GM18907 (cell line): ENCODE results near the gene TMEM132D.

Experiments
- ATAC-seq: cut with Tn5 transposase; IDR thresholded peaks from one replicate; pipeline ENCODE4 v1.9.1; 2021; ENCODE audit warnings: mild to moderate bottlenecking, moderate library complexity; ENCODE audit not compliant: unreplicated experiment

Gene TMEM132D

GRCh38 chr12:129481921-129482320, 421.9 kb downstream of the TMEM132D start:
- ATAC-seq = no peak

- ATAC-seq = no peak
Observed at GRCh38 chr12:129470196-129470595, 433.6 kb downstream of the TMEM132D start.

DNA sequence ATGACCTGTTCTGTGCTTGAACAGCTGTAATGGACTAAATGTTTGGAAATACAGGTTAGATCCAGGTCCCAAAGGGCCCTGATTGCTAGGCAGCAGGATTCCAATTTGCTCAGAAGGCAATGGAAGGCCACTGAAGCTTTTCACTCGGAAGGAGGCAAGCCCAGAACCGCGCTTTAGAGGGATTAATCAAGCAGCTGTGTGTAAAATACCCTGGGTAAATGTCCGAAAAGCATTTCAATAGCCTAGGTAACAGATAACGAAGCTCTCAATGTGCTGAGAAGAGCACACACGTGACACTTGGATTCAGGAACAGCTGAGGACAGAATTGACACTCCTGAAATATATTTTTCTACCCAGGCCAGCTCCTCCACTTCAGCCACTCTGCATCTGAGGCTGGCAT, 436.1 kb downstream of the TMEM132D start:
- no peak for ATAC-seq

DNA sequence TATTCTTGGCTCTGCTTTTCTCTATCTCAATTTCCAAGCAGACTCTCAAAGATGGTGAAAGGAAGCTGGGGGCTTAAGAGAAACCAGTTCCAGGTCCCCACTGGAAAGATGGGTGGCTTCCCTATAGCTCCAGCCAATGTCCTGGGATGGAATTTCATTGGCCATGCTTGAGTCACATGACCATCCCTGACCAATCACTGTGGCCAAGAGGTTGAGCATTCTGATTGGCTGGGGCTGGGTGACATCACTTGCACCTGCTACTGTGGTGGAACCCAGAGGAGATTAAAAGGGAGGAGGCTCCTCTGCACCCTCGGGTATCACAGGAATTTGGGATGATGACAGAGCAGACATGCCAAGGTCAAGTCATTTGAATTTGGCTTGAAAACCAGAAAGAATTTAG, 436.5 kb downstream of the TMEM132D start:
- no peak for ATAC-seq

DNA sequence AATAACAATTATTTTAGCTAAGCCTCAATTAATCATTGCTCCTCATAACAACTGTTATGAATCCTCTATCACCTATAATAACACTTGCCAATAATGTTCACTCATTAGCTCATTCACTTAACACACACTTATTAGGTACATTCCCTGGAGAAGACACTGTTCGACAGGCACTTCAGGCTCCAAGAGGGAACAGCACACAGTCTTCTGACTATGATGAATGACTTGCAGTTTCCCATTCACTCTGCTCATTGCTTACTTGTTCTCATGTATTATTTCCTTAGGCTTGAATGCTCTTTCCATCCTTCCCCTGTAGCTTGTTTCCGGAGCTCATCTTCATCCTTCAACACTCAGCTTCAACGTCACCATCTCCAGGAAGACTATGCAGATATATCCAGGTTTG, 437.3 kb downstream of the TMEM132D start:
- ATAC-seq = no peak

GRCh38 chr12:129459886-129460285, 443.9 kb downstream of the TMEM132D start:
- ATAC-seq = no peak

DNA sequence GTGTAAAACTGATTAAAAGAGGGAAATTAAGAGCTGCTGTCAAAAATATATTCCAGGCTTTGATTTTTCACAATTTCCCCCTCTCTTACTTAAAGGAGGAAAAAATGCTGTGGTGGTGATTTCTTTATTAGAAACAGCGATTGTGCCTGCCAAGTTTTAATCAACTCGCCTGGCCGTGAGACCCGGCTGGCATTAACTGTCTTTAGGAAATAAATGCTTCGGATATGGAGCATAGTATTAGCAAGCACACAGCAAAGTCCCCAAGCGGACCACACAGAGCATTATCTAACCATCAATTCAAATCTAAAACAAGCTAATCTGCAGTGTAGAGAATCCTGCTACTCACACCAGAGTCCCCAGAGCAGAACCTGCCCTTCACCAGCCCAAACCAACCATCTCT, 457.1 kb downstream of the TMEM132D start:
- no peak for ATAC-seq

- no peak for ATAC-seq
Observed at GRCh38 chr12:129440278-129440677, 463.5 kb downstream of the TMEM132D start.

GRCh38 chr12:129434790-129435189, 469.0 kb downstream of the TMEM132D start:
- no peak for ATAC-seq

DNA sequence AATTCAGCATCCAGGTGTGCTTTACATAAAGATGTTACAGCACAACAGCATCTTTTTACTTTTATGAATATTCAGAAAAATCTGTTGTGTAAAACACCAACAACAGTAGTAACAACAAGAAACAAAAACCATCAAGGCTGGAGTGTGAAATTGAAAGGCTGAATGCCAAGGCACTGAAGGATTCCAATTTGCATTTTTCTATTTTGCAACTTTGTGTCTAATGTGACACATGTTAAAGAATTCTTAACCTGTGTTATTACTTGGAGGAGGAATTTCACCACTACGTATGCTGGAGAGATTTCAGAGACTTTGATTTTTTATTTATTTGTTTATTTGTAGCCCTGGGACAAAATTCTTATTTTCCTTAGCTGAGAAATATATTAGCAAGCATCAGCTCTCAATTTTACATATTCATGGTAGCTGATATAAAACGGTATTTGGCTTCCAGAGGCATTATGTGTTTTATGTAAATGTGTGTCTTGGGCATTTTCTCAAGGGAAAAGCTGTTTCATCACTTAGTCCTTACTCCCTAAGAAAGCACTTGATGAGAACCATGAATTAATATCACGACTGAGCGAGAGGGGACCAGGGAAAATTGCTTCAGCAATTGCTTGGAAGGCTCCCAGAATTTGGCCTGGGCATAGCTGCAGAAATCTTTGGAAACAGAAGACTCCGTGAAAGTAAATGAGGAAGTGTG, 475.4 kb downstream of the TMEM132D start:
- ATAC-seq = no peak

- no peak for ATAC-seq
Observed at GRCh38 chr12:129423041-129423580, 480.7 kb downstream of the TMEM132D start.

- ATAC-seq = no peak
Observed at GRCh38 chr12:129413295-129413694, 490.5 kb downstream of the TMEM132D start.

DNA sequence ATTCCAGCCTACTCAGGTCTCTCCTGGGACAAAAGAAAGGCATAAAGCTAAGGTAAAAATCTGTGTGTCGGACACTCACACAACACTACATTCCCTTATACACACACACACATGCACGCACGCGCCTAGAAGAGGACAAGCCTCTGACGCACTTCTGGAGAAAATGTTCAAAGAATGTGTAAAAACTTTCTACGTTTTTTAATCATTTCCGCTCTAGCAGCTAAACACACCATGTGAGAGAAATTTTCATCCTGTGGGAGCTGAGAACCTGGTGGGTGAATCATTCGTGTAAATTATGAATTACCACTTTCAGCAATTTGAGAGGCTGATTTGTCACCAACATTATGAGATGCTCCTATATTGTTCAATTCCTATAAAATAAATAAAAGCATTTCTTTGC, 494.5 kb downstream of the TMEM132D start:
- no peak for ATAC-seq

- ATAC-seq = no peak
Observed at GRCh38 chr12:129404556-129404955, 499.3 kb downstream of the TMEM132D start.

- ATAC-seq = no peak
Observed at GRCh38 chr12:129401572-129401971, 502.3 kb downstream of the TMEM132D start.

DNA sequence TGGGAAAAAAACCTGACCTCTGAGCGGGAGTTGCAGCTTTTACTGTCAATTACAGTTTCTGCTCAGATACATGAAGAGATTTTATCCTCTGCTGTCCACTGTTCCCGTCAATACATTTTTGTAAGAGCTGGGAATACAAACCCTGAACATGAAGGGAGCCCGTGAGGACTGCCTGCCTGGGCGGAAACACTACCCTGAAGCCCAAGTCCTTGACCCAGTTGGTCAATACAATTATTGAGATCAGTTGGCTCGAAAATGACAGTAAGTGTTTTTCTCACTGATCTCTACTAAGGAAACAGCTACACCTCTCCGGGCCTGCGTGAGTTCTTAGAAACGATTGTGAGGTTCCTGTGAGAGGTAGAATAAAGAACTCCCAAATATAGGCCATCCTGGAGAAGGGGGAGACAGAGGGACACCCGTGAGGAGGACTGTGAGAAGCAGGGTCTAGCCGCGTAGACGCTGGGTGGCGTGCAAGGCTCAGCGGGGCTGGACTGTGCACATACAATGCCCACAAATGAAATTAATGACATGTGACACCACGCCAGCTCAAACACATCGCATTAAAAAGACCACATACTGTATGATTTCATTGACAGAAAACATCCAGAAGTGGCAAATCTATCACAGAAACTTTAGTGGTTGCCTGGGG, 509.5 kb downstream of the TMEM132D start:
- ATAC-seq = no peak

GRCh38 chr12:129393357-129393937, 510.4 kb downstream of the TMEM132D start:
- ATAC-seq = no peak

DNA sequence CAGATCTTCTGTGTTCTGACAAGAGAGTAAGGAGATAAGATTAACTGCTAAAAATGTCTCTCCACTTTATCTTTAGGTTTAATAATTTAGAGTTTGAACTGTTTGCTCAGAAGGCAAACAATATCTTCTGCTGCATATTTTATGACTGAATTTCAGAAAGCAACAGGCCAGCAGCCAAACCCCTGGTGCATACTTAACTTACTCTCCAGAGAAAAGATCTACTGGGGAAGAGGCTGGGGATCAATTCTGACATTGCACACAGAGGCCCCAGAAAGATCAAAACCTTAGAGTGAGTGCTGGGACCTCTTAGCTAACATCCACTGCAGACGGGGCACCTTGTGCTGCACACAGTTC, 518.2 kb downstream of the TMEM132D start:
- ATAC-seq = no peak

DNA sequence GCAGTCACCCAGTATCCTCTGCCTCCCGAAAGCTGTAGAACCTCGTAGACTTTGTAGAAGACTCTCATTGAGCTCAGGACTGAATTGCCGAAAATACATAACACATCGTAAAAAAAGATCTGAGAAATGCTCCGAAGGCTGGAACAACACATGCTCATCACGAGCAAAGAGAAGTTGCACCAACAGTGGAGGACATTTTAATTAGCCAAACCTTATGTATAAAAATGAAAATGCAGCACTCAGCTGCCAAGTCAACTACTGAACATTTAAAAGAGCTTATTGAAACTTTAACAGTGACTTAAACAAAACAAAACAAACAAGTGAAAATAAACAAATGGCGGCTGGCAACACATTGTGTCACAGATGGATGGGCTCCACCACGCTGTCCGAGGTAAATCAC, 519.9 kb downstream of the TMEM132D start:
- ATAC-seq = no peak

- ATAC-seq = no peak
Observed at GRCh38 chr12:129381715-129382114, 522.1 kb downstream of the TMEM132D start.

GRCh38 chr12:129379076-129379804, 524.6 kb downstream of the TMEM132D start:
- no peak for ATAC-seq
